ENCODE data around the gene TSPY4. TPM values are rescaled to one million over a fixed set of nuclear protein-coding genes. Genes with fewer than 3 reads are reported as not detected.
"Not testable (repeated sequence)": the region's sequence is repeated elsewhere in the genome, so short reads cannot be mapped to it uniquely, and the experiment has no call there.

Gene TSPY4, protein sequence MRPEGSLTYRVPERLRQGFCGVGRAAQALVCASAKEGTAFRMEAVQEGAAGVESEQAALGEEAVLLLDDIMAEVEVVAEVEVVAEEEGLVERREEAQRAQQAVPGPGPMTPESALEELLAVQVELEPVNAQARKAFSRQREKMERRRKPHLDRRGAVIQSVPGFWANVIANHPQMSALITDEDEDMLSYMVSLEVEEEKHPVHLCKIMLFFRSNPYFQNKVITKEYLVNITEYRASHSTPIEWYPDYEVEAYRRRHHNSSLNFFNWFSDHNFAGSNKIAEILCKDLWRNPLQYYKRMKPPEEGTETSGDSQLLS
- total RNA-seq = not detected

GRCh38 chrY:9337164-9337563 is at the start of gene TSPY4:
Gene TSPY4 (plus strand): TSS chrY:9337464. CDS start chrY:9337510, 46 bp downstream.
- POLR2A ChIA-PET; intact Hi-C loops (cut with micrococcal nuclease): not testable (repeated sequence)

DNA sequence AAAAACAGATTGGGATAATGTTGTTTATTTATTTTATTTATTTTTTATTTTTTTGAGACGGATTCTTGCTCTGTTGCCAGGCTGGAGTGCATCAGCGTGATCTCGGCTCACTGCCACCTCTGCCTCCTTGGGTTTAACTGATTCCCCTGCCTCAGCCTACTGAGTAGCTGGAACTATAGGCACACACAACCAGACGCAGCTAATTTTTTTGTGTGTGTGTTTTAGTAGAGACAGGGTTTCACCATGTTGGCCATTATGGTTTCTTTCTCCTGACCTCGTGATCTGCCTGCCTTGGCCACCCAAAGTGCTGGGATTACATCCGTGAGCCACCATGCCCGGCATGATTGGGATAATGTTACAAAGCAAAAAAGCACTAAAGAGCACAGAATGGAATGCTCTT is 16.3 kb upstream of the TSPY4 start:
- no peak overlapping the region for H3K4me3 Mint-ChIP-seq
- no peaks in the 10 kb centered on the region for H3K4me1 Mint-ChIP-seq (ENCODE audit: low read depth)
- ChIA-PET CTCF (no interaction called here), POLR2A (no interaction called here)
- no peaks in the 10 kb centered on the region for H3K36me3 Mint-ChIP-seq
- no peak for DNase-seq
- no peaks in the 10 kb centered on the region for H3K27me3 Mint-ChIP-seq
- no peaks in the 10 kb centered on the region for H3K9me3 Mint-ChIP-seq
- intact Hi-C loops (cut with micrococcal nuclease) = no loop called here
- no peak overlapping the region for H3K27ac Mint-ChIP-seq

More at GRCh38 chrY:9337164-9337563, at the start of gene TSPY4:
- DNase-seq; H3K36me3 Mint-ChIP-seq; H3K4me1 Mint-ChIP-seq (ENCODE audit: low read depth); H3K9me3 Mint-ChIP-seq; CTCF ChIA-PET; H3K27me3 Mint-ChIP-seq; H3K27ac Mint-ChIP-seq; H3K4me3 Mint-ChIP-seq: not testable (repeated sequence)

GRCh38 chrY:9357497-9357896 is 20.2 kb downstream of the TSPY4 start, which contains the start of gene TSPY8:
Gene TSPY8 (plus strand): TSS chrY:9357797. CDS start chrY:9357843, 46 bp downstream.
- POLR2A ChIA-PET; H3K9me3 Mint-ChIP-seq; CTCF ChIA-PET; H3K27ac Mint-ChIP-seq; H3K4me1 Mint-ChIP-seq (ENCODE audit: low read depth); intact Hi-C loops (cut with micrococcal nuclease); DNase-seq; H3K4me3 Mint-ChIP-seq; H3K27me3 Mint-ChIP-seq; H3K36me3 Mint-ChIP-seq: not testable (repeated sequence)

Other genes with a start within 250 kb of the TSPY4 start
- gene TSPY8, start 20.3 kb downstream of the TSPY4 start, total RNA-seq = not detected
- not detected for gene TSPY3, start 61.0 kb downstream of the TSPY4 start, total RNA-seq
- gene TSPY1, start 129.5 kb downstream of the TSPY4 start, total RNA-seq = not detected
- not detected for gene TSPY9, start 149.8 kb downstream of the TSPY4 start, total RNA-seq
- gene TSPY10, start 190.4 kb downstream of the TSPY4 start, total RNA-seq = not detected